Loucy (cell line): Measurements from ENCODE around the gene SCMH1.

Source experiments
- H2AFZ ChIP-seq: fragments of 200-600 bp; sonication (generic); 2 replicates; pipeline ENCODE4 v1.6.0; 2016; ENCODE audit warnings: antibody characterized with exemption, mild to moderate bottlenecking, low read length, moderate library complexity
- H3F3A ChIP-seq: fragments of 200-600 bp; 2 replicates; pipeline ENCODE4 v1.6.0; 2016; ENCODE audit warnings: antibody characterized with exemption, low read depth, mild to moderate bottlenecking
- H3K27me3 ChIP-seq: fragments of 200-600 bp; sonication (generic); 2 replicates; pipeline ENCODE4 v1.6.1; 2014; ENCODE audit warnings: low read length, mild to moderate bottlenecking; ENCODE audit not compliant: insufficient read depth, poor library complexity, severe bottlenecking
- H3K36me3 ChIP-seq: fragments of 200-600 bp; sonication (generic); 2 replicates; pipeline ENCODE4 v1.6.1; 2016; ENCODE audit warnings: low read length; ENCODE audit not compliant: insufficient read depth
- H3K4me1 ChIP-seq: fragments of 200-600 bp; sonication (generic); 2 replicates; pipeline ENCODE4 v1.5.1; 2014; ENCODE audit warnings: low read length, mild to moderate bottlenecking; ENCODE audit not compliant: insufficient read depth, poor library complexity, severe bottlenecking
- H3K4me2 ChIP-seq: fragments of 200-600 bp; sonication (generic); 2 replicates; pipeline ENCODE4 v1.6.0; 2014; ENCODE audit warnings: antibody characterized with exemption, low read length, low read depth, mild to moderate bottlenecking; ENCODE audit not compliant: poor library complexity, severe bottlenecking
- H3K4me3 ChIP-seq: fragments of 200-600 bp; sonication (generic); 2 replicates; pipeline ENCODE4 v1.5.1; 2014; ENCODE audit warnings: low read length, mild to moderate bottlenecking, mixed read lengths; ENCODE audit not compliant: poor library complexity, severe bottlenecking
- H3K79me2 ChIP-seq: fragments of 200-600 bp; sonication (generic); 2 replicates; pipeline ENCODE4 v1.6.1; 2014; ENCODE audit warnings: low read length; ENCODE audit not compliant: insufficient read depth
- H3K9ac ChIP-seq: fragments of 200-600 bp; sonication (generic); 2 replicates; pipeline ENCODE4 v1.6.0; 2014; ENCODE audit warnings: mild to moderate bottlenecking, low read depth, low read length, moderate library complexity; ENCODE audit not compliant: poor library complexity, severe bottlenecking
- H3K9me2 ChIP-seq: fragments of 200-600 bp; sonication (generic); replicated peaks from 2 replicates; pipeline ENCODE4 v1.6.1; 2016; ENCODE audit warnings: low read depth, low read length, mixed read lengths
- H3K9me3 ChIP-seq: fragments of 200-600 bp; sonication (generic); 2 replicates; pipeline ENCODE4 v1.6.1; 2014; ENCODE audit warnings: mild to moderate bottlenecking, antibody characterized with exemption, low read length, low read depth; ENCODE audit not compliant: insufficient read depth
- H4K20me1 ChIP-seq: fragments of 200-600 bp; sonication (generic); 2 replicates; pipeline ENCODE4 v1.6.0; 2014; ENCODE audit warnings: antibody characterized with exemption, low read length, mild to moderate bottlenecking; ENCODE audit not compliant: insufficient read depth, poor library complexity, severe bottlenecking
- CTCF ChIP-seq: fragments of 200-600 bp; sonication (generic); conservative IDR thresholded peaks from 2 replicates; pipeline ENCODE4 v1.5.1; 2014; ENCODE audit warnings: mild to moderate bottlenecking, antibody characterized with exemption, low read length
- EZH2phosphoT487 ChIP-seq: fragments of 200-600 bp; IDR thresholded peaks from 2 replicates; pipeline ENCODE4 v1.6.1; 2018; ENCODE audit warnings: antibody characterized with exemption, mild to moderate bottlenecking, moderate library complexity, borderline replicate concordance

Gene SCMH1

GRCh38 chr1:41286486-41286885 lies 44.4 kb upstream of the SCMH1 start:
- Histone ChIP-seq H3K79me2 (no peaks in the 10 kb centered on the region), H3K36me3 (no peaks in the 10 kb centered on the region), H3K9ac (no peak overlapping the region), H3K27me3 (no peaks in the 10 kb centered on the region), H3F3A (no peaks in the 10 kb centered on the region), H2AFZ (no peak overlapping the region), H3K9me3 (no peaks in the 10 kb centered on the region), H3K4me3 (no peak overlapping the region), H3K4me2 (no peak overlapping the region), H4K20me1 (no peaks in the 10 kb centered on the region), H3K9me2 (no peaks in the 10 kb centered on the region), H3K4me1 (no peaks in the 10 kb centered on the region)
- TF ChIP-seq CTCF (no peak), EZH2phosphoT487 (no peak)

- no peak overlapping the region for H3K9ac ChIP-seq
- no peak overlapping the region for H3K4me2 ChIP-seq
- H3K4me1 ChIP-seq = no peaks in the 10 kb centered on the region
- no peaks in the 10 kb centered on the region for H3F3A ChIP-seq
- no peak overlapping the region for H2AFZ ChIP-seq
- no peaks in the 10 kb centered on the region for H3K27me3 ChIP-seq
- H4K20me1 ChIP-seq = no peaks in the 10 kb centered on the region
- no peaks in the 10 kb centered on the region for H3K9me2 ChIP-seq
- no peak for TF ChIP-seq CTCF
- no peak for TF ChIP-seq EZH2phosphoT487
- H3K4me3 ChIP-seq = no peak overlapping the region
- H3K9me3 ChIP-seq = no peaks in the 10 kb centered on the region
- no peaks in the 10 kb centered on the region for H3K36me3 ChIP-seq
- no peaks in the 10 kb centered on the region for H3K79me2 ChIP-seq
These were observed 43.7 kb upstream of the SCMH1 start for GRCh38 chr1:41285818-41286217.

- no peak overlapping the region for H3K4me3 ChIP-seq
- no peak overlapping the region for H2AFZ ChIP-seq
- no peaks in the 10 kb centered on the region for H3K36me3 ChIP-seq
- H3K9ac ChIP-seq = no peak overlapping the region
- no peaks in the 10 kb centered on the region for H3K9me2 ChIP-seq
- no peaks in the 10 kb centered on the region for H3F3A ChIP-seq
- H3K4me2 ChIP-seq = no peak overlapping the region
- TF ChIP-seq CTCF (no peak), EZH2phosphoT487 (no peak)
- no peaks in the 10 kb centered on the region for H4K20me1 ChIP-seq
- no peaks in the 10 kb centered on the region for H3K27me3 ChIP-seq
- no peaks in the 10 kb centered on the region for H3K4me1 ChIP-seq
- H3K9me3 ChIP-seq = no peaks in the 10 kb centered on the region
- no peaks in the 10 kb centered on the region for H3K79me2 ChIP-seq
These were observed 42.0 kb upstream of the SCMH1 start for GRCh38 chr1:41284121-41284520.
